Dedifferentiated amniotic fluid mesenchymal stem cell (primary cell): ENCODE data around the gene ABHD18.
"Not testable (repeated sequence)": the region's sequence is repeated elsewhere in the genome, so short reads cannot be mapped to it uniquely, and the experiment has no call there.

Experiments used
- DNase-seq: peaks from one replicate; pipeline ENCODE4 v3.0.0-alpha.2; 2016; ENCODE audit errors: extremely low spot score

The ABHD18 gene

DNA sequence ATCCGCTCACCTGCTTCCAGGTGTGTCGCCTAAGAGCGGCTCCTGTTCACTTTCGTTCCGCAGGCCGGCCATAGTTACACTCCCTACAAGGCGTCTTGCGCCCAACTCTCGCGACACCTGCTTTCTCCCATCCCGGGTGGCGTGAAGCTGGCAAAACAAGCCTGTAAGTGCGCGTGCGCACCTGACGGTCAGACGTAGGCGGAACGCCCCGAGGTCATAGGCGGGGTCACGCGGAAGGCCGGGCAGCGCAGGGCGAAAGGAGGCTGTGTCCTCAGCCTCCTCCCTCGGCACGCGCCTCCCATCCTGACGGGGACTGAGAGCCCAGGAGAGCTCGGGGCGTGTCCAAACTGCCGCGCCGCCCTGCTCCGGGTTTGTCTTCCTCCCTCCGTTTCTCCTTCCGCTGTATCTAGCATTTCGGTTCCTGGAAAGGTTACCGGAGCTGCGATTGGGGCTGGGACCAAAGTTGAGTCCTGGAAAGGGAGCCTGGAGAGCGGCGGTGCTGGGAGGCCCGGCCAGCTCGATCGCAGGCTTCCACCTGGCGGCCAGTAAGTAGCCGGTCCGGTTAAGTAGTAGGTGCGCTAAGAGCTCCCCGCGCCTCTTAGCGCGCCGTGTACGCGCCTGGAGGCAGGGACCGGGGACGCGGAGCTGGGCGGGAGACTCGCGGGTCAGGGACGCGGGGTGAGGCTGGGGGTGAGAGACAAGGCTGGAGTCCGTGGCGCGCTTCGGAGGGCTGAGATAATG lies at the start of gene ABHD18, which contains the start of gene MFSD8:
TSS of gene ABHD18 (plus strand) at position 345 of the 741 bp plus-strand sequence. CDS start 17,550 bp downstream, outside the sequence.
TSS of gene MFSD8 (minus strand) at position 112 of the 741 bp plus-strand sequence. CDS start at position 72, 40 bp downstream.
- peak; percentile 97 for DNase-seq

DNA sequence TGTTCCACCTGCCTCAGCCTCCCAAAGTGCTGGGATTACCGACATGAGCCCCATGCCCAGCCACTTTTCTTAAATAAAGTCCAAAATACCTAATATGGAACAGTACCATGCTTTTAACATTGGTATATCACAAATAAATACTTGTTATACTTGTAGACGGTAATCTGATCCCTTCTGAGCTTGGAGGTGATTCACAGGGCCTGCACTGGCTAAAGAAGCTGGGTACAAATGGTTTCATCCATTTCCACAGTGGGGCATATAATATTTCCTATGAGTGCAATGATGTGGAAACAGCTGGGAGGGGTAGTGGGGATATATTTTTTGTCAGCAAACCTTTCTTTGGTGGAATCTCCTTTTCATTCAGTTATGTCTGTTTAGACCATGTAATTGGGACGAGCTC lies 48.7 kb upstream of the ABHD18 start:
- DNase-seq: no peak

DNA sequence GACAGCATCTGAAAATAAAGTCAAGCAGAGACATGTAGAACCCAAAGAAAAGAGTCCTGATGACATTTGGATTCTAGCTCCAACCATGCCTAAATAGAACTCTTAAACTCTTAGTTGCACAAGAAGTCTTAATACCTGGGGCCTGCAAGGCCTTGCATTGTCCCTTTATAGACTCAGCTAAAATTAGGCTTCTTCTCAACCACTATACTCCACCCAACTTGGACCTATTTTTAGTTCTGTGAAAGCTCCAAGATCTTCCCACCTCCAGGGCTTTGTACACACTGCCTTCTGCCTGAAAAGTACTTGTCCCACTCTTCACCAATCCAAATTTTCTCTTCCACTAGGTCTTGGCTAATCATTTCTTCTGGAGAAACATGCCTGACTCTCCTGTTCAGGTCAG lies 48.1 kb upstream of the ABHD18 start:
- DNase-seq: no peak

DNA sequence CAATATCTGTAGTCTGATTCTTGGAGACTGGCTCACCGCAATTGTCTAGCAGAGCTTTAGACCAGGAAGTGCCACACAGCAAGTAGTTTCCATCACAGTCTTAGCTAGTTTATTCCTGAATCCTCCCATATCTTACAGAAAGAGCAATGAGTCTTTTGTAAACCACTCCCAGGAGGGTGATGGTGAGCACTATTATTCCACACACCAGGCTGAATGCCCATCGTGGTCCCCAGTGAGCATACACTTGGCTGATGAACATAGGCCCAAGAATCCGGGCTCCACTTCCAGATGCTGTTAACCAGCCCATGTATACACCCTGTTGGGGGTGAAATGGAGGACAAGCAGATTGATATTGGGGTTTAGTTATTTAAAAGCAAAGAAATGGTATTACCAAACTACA lies 44.7 kb upstream of the ABHD18 start:
- no peak for DNase-seq

DNA sequence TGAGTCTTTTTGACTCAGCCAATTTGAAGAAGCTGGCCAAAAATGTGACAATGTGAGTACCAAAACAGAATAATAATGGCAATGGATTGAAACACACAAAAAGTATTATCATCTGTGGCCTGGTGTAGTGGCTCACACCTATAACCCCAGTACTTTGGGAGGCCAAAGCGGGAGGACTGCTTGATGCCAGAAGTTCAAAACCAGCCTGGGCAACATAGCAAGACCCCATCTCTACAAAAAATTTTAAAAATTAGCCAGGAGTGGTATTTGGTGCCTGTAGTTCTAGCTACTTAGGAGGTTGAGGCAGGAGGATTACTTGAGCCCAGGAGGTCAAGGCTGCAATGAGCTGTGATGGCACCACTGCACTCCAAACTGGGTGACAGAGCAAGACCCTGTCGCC lies 43.0 kb upstream of the ABHD18 start:
- DNase-seq: no peak

DNA sequence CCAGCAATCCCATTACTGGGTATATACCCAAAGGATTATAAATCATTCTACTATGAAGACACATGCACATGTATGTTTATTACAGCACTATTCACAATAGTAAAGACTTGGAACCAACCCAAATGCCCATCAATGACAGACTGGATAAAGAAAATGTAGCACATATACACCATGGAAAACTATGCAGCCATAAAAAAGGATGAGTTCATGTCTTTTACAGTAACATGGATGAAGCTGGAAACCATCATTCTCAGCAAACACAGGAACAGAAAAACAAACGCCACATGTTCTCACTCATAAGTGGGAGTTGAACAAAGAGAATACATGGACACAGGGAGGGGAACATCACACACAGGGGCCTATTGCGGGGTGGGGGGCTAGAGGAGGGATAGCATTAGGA lies 39.5 kb upstream of the ABHD18 start:
- not testable (repeated sequence) for DNase-seq

DNA sequence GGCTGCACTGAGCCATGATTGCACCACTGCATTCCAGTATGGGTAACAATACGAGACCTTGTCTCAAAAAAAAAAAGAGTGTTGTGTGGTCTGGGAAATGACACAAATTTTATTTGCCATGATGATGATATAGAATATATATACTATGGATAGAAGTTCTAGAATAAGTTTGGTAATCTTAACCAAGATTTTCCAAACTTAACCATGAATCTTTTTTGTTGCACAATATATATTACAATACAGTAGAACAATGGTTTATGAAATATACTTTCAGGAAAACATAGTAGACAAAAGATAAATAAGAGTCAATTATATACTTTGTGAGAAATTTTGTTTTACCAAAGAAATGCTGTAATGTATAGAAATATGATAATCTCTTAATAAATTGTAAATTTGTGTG lies 35.0 kb upstream of the ABHD18 start:
- DNase-seq: no peak

DNA sequence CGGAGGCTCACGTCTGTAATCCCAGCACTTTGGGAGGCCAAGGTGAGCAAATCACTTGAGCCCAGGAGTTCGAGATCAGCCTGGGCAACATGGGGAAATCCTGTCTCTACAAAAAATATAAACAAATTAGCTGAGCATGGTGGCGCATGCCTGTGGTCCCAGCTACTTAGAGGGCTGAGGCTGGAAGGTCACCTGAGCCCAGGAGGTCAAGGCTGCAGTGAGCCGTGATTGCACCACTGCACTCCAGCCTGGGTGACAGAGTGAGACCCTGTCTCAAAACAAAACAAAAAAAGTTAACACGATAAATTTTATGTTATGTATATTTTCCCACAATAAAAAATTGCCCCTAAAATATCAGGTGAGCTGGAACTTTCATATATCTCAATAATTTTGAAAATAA lies 33.4 kb upstream of the ABHD18 start:
- not testable (repeated sequence) for DNase-seq

DNA sequence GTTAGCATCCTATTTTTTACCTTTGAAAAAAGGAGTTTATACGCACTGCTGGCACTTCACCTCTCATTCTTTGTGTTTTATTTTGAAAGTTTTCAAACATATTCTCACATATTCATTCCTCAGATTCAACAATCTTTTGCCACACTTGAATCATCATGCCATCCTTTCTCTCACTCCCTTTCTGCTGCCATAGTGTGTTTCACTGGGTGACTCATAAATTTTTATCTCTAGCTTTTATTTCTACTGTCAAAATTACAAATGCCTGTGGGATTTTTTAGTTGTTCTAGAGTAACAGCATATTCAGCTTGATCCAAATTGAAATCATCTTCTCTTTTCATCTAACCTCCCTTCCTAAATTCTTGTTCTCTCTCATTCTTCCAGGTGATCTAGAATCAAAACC lies 28.2 kb upstream of the ABHD18 start:
- peak; percentile 40 for DNase-seq

DNA sequence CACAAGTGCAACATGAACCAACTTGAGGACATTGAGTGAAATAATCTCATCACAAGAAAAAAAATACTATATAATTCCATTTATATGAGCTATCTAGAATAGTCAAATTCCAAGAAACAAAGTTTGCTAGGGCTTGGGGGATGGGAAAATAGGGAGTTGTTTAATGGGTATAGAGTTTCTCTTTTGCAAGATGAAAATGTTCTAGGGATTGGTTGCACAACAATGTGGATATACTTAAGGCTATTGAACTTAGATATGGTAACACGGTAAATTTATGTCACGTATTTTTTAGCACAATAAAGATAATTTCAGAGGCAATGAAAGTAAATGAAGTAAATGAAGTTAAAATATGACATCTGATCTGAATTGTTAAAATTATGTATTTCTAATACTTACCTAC lies 8.1 kb upstream of the ABHD18 start:
- no peak for DNase-seq

DNA sequence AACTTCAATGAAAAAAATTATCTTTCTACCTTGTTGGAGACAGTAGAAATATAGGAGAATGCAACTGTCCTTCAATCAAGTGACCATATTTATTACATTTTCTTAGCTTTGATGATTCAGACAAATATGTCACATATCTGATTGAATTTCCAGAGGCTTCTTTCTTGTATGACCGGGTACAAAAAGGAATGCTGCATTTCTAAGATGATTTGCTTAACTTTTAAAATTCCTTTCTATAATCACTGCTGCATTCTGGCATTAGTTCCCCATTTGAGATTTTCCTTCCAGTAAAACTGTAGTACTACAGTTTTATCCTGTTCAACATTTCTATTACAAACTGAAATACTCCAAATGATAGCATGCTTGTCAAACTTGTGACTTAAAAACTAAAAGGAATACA lies 5.4 kb upstream of the ABHD18 start:
- DNase-seq: peak; percentile 49

DNA sequence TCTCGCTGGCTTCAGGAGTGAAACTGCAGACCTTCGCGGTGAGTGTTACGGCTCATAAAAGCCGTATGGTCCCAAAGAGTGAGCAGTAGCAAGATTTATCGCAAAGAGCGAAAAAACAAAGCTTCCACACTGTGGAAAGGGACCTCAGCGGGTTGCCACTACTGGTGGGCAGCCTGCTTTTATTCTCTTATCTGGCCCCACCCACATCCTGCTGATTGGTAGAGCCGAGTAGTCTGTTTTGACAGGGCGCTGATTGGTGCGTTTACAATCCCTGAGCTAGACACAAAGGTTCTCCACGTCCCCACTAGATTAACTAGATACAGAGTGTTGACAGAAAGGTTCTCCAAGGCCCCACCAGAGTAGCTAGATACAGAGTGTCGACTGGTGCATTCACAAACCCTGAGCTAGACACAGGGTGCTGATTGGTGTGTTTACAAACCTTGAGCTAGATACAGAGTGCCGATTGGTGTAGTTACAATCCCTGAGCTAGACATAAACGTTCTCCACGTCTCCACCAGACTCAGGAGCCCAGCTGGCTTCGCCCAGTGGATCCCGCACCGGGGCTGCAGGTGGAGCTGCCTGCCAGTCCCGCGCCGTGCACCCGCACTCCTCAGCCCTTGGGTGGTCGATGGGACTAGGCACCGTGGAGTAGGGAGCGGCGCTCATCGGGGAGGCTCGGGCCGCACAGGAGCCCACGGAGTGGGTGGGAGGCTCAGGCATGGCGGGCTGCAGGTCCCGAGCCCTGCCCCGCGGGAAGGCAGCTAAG lies 1.4 kb upstream of the ABHD18 start:
- not testable (repeated sequence) for DNase-seq

DNA sequence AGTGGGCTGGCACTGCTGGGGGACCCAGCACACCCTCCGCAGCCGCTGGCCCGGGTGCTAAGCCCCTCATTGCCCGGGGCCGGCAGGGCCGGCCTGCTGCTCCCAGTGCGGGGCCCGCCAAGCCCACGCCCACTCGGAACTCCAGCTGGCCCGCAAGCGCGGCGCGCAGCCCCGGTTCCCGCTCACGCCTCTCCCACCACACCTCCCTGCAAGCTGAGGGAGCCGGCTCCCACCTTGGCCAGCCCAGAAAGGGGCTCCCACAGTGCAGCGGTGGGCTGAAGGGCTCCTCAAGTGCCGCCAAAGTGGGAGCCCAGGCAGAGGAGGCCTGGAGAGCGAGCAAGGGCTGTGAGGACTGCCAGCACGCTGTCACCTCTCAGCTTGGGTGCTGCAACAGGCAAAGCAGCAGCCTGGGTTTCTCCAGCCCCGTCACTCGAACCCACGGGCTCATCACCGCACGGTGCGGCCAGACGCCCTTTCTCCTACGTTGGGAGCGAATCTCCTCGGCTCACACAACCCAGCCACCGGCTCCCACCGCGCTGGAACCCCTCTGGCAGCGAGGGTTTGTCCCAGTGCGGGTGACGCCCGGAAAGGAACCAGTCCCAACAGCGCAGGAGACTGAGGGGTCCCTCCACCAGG lies 662 bp upstream of the ABHD18 start:
- DNase-seq: not testable (repeated sequence)

DNA sequence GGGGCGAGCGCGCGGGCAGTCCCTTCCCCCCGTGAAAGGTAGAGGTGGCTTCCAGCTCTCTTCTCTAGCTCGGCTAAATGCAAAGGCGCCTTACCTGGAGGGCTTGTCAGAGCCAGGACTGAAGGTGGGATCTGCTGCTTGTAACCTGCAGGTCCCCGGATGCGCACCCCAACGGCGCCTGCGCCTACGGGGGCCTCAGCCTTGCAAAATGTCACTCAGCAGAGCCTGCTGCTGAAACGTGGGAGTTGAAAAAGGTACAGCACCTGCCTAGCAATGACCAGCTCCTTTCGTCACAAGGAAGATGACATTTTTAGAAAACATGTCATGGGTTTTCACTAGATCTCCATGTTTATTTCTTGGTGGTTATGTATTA lies 583 bp downstream of the ABHD18 start:
- no peak for DNase-seq

DNA sequence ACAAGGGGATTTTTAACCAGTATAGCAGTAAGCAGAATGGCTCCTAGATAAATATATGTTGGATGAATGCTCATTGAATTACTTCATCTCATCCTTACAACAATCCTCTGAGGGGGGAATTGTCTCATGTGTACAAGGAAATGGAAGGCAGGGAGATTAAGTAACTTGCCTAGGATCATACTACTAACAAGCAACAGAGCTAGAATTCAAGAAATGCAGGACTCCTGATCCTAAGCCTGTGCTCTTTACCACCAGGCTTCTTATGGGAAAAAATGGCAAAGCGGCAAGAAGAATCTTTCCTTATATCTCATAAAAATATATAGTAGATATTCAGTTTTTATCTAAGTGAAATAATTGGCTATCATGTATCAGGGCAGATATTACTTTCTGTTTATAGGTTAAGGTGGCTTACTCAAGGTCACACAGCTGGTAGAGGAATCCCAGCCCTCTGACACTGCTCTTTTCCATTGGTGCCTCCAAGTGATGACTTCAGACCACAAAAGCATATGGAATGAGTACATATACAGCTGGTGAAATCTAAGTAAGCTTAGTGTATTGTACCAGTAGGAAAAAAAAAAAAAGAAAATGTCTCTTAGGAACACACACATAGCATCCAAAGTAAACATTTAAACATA lies 2.1 kb downstream of the ABHD18 start:
- no peak for DNase-seq

DNA sequence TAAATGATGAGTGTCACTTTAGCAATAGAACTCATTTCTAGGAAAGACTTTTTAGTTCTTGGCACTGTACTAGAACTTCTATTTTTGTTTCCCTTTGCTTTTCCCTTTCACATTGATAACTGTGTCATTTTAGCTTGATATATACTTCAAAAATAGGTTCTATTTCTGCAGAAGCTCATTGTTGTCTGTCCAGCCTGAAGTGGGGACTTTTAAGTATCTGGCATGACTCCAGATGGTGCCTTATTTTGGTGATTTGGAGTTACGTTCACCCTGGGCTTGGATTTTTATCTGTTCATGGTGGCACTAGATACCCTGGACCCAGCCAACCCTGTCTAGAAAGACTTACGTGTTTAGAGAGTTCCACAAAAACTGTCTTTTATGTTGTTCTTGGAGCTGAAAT lies 3.4 kb downstream of the ABHD18 start:
- DNase-seq: no peak

DNA sequence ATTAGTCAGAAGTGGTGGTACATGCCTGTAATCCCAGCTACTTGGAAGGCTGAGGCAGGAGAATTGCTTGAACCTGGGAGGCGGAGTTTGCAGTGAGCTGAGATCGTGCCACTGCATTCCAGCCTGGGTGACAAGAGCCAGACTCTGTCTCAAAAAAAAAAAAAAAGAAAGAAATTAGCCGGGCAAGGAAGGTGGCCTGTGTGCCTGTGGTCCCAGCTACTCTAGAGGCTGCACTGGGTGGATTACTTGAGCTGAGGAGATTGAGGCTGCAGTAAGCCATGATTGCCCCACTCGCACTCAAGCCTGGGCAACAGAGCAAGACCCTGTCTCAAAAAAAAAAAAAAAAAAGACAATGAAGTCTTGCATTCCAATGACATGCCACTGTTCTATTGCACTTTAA lies 5.7 kb downstream of the ABHD18 start:
- not testable (repeated sequence) for DNase-seq

DNA sequence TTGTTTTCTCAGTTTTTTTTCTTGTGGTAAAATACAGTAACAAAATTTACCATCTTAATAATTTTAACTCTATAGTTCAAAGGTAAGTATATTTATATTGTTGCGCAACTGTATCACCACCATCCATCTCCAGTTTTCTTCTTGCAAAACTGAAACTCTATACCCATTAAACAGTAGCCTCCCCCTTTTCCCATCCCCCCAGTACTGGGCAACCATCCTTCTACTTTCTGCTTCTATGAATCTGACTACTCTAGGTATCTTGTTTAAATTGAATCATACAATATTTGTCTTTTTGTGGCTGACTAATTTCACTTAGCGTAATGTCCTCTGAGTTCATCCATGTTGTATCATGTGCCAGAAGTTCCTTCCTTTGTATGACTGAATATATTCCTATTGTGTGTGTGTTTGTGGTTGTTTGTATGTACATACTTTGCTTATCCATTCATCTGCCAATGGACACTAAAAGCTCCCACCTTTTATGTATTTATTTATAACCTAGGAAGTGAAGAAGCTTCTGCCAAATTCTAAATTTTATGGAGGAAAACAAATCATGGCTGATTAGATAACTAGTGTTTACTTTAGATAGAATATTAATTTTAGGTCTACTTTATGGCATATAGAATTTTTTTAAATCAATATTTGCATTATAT lies 10.0 kb downstream of the ABHD18 start:
- DNase-seq: no peak

DNA sequence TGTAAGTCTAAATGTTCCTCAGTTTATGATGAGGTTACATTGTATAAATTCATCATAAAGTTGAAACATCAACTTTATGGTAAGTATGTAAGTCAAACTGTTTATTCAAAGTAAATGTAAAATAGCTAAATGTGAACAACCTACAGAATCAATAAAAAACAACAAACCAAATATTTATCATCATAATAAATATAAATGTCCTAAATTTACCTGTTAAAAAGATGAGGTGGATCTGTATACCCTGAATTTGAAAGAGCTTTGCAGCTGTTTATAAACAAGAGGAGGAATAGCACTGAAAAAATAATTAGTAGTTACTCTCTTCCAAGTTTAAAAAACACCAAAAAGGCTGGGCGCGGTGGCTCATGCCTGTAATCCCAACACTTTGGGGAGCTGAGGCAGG lies 13.7 kb downstream of the ABHD18 start:
- DNase-seq: no peak

DNA sequence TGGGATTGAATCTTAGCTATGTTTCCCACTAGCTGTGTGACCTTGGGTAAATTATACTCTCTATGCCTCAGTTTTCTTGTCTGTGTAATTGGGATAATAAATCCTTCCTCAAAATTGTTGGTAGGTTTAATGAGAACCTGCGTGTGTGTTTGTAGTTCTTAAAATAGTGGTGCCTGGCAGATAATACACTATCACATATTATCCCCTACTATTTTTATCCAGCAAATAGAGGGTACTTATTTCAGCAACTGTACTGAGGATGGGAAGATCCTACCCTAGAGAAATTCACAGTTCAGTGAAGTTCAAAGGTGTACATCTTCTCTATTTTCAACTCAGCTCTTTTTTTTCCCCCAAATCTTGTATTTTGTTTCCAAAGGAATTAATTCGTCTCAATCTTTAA lies 17.2 kb downstream of the ABHD18 start:
- no peak for DNase-seq

DNA sequence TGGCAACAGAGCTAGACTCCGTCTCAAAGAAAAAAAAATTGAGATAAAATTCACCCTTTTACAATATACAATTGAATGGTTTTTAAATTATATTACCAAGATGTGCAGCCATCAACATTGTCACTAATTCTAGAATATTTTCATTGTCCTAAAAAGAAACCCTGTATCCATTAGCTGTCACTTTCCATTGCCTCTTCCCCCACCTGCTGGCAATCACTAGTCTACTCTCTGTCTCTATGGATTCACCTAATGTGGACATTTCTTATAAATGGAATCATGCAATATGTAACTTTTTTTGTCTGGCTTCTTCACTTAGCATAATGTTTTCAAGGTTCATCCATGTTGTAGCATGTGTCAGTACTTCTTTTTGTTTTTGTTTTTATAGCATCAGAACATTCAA lies 20.8 kb downstream of the ABHD18 start:
- DNase-seq: no peak

DNA sequence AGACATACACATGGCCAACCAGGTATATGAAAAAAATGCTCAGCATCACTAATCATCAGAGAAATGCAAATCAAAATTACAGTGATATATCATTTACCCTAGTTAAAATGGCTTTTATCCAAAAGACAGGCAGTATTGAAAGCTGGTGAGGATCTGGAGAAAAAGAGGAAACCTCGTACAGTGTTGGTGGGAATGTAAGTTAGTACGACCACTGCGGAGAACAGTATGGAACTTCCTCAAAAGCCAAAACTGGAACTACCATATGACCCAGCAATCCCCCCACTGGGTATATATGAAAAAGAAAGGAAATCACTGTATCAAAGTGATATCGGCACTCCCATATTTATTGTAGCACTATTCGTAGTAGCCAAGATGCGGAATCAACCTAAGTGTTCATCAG lies 23.4 kb downstream of the ABHD18 start:
- DNase-seq: no peak
